Hepatocyte (in vitro differentiated cells): ENCODE measurements around the gene SFXN5. TPM values are rescaled to one million over a fixed set of nuclear protein-coding genes. Genes with fewer than 3 reads are reported as not detected.

ENCODE experiments used
- DNase-seq: peaks from one replicate; pipeline ENCODE4 v3.0.0-alpha.2; 2016; ENCODE audit warnings: low spot score
- H2AFZ ChIP-seq: fragments of 200-600 bp; sonication (generic); 2 replicates; pipeline ENCODE4 v1.6.0; 2016; ENCODE audit warnings: antibody characterized with exemption, mild to moderate bottlenecking
- H3K27ac ChIP-seq: fragments of 200-600 bp; sonication (generic); 2 replicates; pipeline ENCODE4 v1.5.1; 2016; ENCODE audit warnings: mild to moderate bottlenecking
- H3K27me3 ChIP-seq: fragments of 200-600 bp; sonication (generic); 2 replicates; pipeline ENCODE4 v1.6.1; 2016
- H3K36me3 ChIP-seq: fragments of 200-600 bp; sonication (generic); replicated peaks from 2 replicates; pipeline ENCODE4 v1.5.1; 2016; ENCODE audit warnings: low read depth; ENCODE audit not compliant: insufficient read depth
- H3K4me1 ChIP-seq: fragments of 200-600 bp; sonication (generic); 2 replicates; pipeline ENCODE4 v1.5.1; 2016; ENCODE audit warnings: mild to moderate bottlenecking, moderate library complexity; ENCODE audit not compliant: insufficient read depth
- H3K4me2 ChIP-seq: fragments of 200-600 bp; sonication (generic); 2 replicates; pipeline ENCODE4 v1.6.0; 2016
- H3K4me3 ChIP-seq: fragments of 200-600 bp; sonication (generic); 2 replicates; pipeline ENCODE4 v1.5.1; 2016; ENCODE audit warnings: mild to moderate bottlenecking
- H3K79me2 ChIP-seq: fragments of 200-600 bp; sonication (generic); 2 replicates; pipeline ENCODE4 v1.6.0; 2017; ENCODE audit warnings: mild to moderate bottlenecking
- H3K9me2 ChIP-seq: fragments of 200-600 bp; sonication (generic); replicated peaks from 2 replicates; pipeline ENCODE4 v1.6.0; 2017; ENCODE audit warnings: mild to moderate bottlenecking; ENCODE audit not compliant: insufficient read depth
- H3K9me3 ChIP-seq: fragments of 200-600 bp; sonication (generic); 2 replicates; pipeline ENCODE4 v1.5.1; 2016; ENCODE audit warnings: low read depth, mild to moderate bottlenecking
- H4K20me1 ChIP-seq: fragments of 200-600 bp; sonication (generic); 2 replicates; pipeline ENCODE4 v1.6.0; 2016; ENCODE audit warnings: mild to moderate bottlenecking; ENCODE audit not compliant: insufficient read depth, poor library complexity, severe bottlenecking
- CTCF ChIP-seq: fragments of 200-600 bp; sonication (generic); IDR thresholded peaks from 2 replicates; pipeline ENCODE4 v1.5.1; 2016; ENCODE audit warnings: antibody characterized with exemption, mild to moderate bottlenecking; ENCODE audit not compliant: poor library complexity
- EZH2 ChIP-seq: fragments of 200-600 bp; sonication (generic); IDR thresholded peaks from 2 replicates; pipeline ENCODE4 v1.6.1; 2016; ENCODE audit warnings: antibody characterized with exemption, mild to moderate bottlenecking, borderline replicate concordance
- EZH2phosphoT487 ChIP-seq: fragments of 200-600 bp; sonication (generic); IDR thresholded peaks from one replicate; pipeline ENCODE4 v1.6.1; 2018; ENCODE audit warnings: antibody characterized with exemption, mild to moderate bottlenecking, low read depth, moderate library complexity; ENCODE audit not compliant: unreplicated experiment, severe bottlenecking
- WGBS: methylation state at CpG from one replicate; pipeline ENCODE4 v1.1.6; 2016; ENCODE audit warnings: low lambda C conversion rate; ENCODE audit errors: missing lambda C conversion rate; 5-methylcytosine and 5-hydroxymethylcytosine counted together
- polyA plus RNA-seq: library from polyadenylated mRNA; unstranded; fragments of >200 nt; fragmentation: Nextera tagmentation; extraction: Ambion mirVana; gene quantifications from 2 replicates; pipeline ENCODE4 v1.2.1, GENCODE V29; 2016
- total RNA-seq: library from RNA; depleted of rRNA; stranded (reverse); fragments of >200 nt; gene quantifications from 2 replicates; pipeline ENCODE4 v1.2.3, GENCODE V29; 2014

SFXN5 gene
- total and polyA plus RNA-seq, 2 experiments from 2014 or later, result 25.8 to 34.6 TPM

- no peak for DNase-seq
- Histone ChIP-seq H4K20me1 (peaks cover 6% of the 10 kb centered on the region), H3K9me2 (no peaks in the 10 kb centered on the region), H3K27me3 (no peaks in the 10 kb centered on the region), H3K27ac (no peak overlapping the region), H3K79me2 (peaks cover 6% of the 10 kb centered on the region), H3K4me3 (no peak overlapping the region), H3K4me1 (peaks cover 4% of the 10 kb centered on the region), H3K4me2 (no peak overlapping the region), H2AFZ (no peak overlapping the region), H3K9me3 (no peaks in the 10 kb centered on the region), H3K36me3 (no peaks in the 10 kb centered on the region)
- no peak for TF ChIP-seq EZH2
- TF ChIP-seq EZH2phosphoT487, result no peak
- TF ChIP-seq CTCF, result no peak
- WGBS, result 60% methylated on average over 1 of the region's 1 CpG
Measured at GRCh38 chr2:73077424-73077795, 5.9 kb upstream of the SFXN5 start.

DNA sequence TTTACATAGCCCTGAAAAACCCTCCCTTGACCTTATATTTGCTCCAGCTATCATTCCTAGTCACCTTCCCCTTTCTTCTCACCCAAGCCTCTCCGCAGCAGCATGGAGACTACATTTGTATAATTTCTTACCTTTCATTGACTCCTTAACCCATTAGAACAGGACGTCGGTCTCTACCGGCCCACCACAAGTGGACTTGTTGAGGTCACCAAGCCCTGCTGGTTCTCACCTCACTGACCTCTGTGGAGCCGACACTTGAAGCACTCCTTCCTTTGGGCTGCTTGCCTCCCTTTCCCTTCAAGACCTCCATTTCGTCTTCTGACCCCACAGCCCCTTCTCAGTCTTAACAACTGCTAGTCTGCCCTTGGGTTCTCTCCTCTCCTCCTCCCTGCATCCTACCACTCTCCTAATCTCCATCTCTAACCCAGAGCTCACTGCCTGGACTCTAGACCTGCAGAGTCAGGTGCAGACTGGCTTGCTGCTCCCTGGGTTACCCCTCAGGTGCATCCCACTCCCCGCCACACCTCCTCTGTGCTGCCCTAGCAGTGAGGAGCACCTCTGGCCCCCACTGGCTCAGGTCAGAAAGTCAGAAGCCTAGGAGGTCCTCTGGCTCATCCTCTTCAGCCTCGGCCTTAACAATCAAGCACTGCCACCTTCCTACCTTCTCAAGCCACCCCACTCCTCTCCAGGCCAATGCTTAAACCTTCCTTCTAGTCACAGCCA, 5.3 kb upstream of the SFXN5 start:
- H3K4me1 ChIP-seq, result peaks cover 8% of the 10 kb centered on the region
- H4K20me1 ChIP-seq, result peaks cover 3% of the 10 kb centered on the region
- no peak overlapping the region for H3K4me2 ChIP-seq
- H2AFZ ChIP-seq, result no peak overlapping the region
- 90% methylated on average over 8 of the region's 8 CpGs for WGBS
- TF ChIP-seq CTCF (no peak), EZH2phosphoT487 (no peak), EZH2 (no peak)
- no peaks in the 10 kb centered on the region for H3K27me3 ChIP-seq
- no peaks in the 10 kb centered on the region for H3K9me2 ChIP-seq
- no peaks in the 10 kb centered on the region for H3K9me3 ChIP-seq
- no peaks in the 10 kb centered on the region for H3K36me3 ChIP-seq
- no peak overlapping the region for H3K27ac ChIP-seq
- no peak overlapping the region for H3K4me3 ChIP-seq
- DNase-seq, result no peak
- peaks cover 2% of the 10 kb centered on the region for H3K79me2 ChIP-seq

- 89% methylated on average over 13 of the region's 23 CpGs for WGBS
- Histone ChIP-seq H3K4me2 (no peak overlapping the region), H3K27me3 (no peaks in the 10 kb centered on the region), H3K9me3 (no peaks in the 10 kb centered on the region), H3K79me2 (peaks cover 3% of the 10 kb centered on the region), H3K4me1 (peaks cover 8% of the 10 kb centered on the region), H3K4me3 (no peak overlapping the region), H2AFZ (no peak overlapping the region), H3K27ac (no peak overlapping the region), H3K36me3 (no peaks in the 10 kb centered on the region), H4K20me1 (no peaks in the 10 kb centered on the region), H3K9me2 (no peaks in the 10 kb centered on the region)
- DNase-seq, result no peak
- TF ChIP-seq EZH2phosphoT487 (no peak), CTCF (no peak), EZH2 (no peak)
Measured at GRCh38 chr2:73075477-73076373, 4.2 kb upstream of the SFXN5 start.
